ENCODE results near the gene GNG5. TPM values are rescaled to one million over a fixed set of nuclear protein-coding genes. Genes with fewer than 3 reads are reported as not detected.

The GNG5 gene
- total RNA-seq, 1 donor from 2014 or later, result 119 TPM

DNA sequence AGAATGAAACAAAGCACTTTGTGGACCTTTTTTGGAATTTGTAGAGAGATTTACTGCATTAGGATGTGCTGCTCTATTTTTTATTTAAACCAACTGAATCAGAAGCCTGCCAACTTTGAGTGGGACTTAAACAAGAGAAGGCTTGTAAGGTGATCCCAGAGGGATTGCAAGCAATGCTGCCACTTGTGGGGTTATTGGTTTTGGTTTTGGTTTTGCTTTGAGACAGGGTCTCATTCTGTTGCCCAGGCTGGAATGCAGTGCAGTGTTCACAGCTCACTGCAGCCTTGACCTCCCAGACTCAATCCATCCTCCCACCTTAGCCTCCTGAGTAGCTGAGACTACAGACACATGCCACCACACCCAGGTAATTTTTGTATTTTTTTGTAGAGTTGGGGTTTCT, 32.2 kb upstream of the GNG5 start:
- intact Hi-C loops (cut with DNase I), result no loop called here
- DNase-seq, result no peak
- ATAC-seq, result no peak

DNA sequence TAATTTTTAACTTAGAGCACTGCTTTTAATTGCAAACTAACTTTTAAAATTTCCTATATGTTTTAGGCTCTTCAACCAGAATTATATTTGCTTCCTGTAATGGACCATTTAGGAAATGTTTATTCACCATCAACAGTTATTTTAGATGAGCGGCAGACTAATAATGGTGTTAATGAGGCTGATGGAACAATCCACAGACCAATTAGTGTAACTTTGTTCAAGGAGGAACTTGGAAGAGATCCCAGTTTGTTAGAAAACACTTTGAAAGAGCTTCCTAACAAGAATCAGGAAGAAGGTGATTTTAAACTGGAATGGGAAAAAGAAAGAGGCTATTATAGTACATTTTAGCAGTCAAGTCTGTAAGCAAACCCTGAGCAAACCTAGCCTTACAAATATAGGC, 19.4 kb upstream of the GNG5 start:
- H3K4me1 ChIP-seq, result no peaks in the 10 kb centered on the region
- intact Hi-C loops (cut with DNase I), result no loop called here
- TF ChIP-seq, protein P1, sequence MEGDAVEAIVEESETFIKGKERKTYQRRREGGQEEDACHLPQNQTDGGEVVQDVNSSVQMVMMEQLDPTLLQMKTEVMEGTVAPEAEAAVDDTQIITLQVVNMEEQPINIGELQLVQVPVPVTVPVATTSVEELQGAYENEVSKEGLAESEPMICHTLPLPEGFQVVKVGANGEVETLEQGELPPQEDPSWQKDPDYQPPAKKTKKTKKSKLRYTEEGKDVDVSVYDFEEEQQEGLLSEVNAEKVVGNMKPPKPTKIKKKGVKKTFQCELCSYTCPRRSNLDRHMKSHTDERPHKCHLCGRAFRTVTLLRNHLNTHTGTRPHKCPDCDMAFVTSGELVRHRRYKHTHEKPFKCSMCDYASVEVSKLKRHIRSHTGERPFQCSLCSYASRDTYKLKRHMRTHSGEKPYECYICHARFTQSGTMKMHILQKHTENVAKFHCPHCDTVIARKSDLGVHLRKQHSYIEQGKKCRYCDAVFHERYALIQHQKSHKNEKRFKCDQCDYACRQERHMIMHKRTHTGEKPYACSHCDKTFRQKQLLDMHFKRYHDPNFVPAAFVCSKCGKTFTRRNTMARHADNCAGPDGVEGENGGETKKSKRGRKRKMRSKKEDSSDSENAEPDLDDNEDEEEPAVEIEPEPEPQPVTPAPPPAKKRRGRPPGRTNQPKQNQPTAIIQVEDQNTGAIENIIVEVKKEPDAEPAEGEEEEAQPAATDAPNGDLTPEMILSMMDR (IDR thresholded peaks at IDR 0.05), result no peak
- H3K9me3 ChIP-seq, result no peaks in the 10 kb centered on the region
- DNase-seq (no peak), ATAC-seq (no peak)
- H3K27me3 ChIP-seq (ENCODE audit: low read depth), result no peaks in the 10 kb centered on the region
- H3K4me3 ChIP-seq, result no peak overlapping the region
- no peaks in the 10 kb centered on the region for H3K36me3 ChIP-seq
- H3K27ac ChIP-seq, result no peak overlapping the region

More for the DNA sequence above, 32.2 kb upstream of the GNG5 start:
- H3K36me3 ChIP-seq, result peaks cover 10% of the 10 kb centered on the region
- no peak overlapping the region for H3K27ac ChIP-seq
- no peaks in the 10 kb centered on the region for H3K9me3 ChIP-seq
- TF ChIP-seq, protein P1 (IDR thresholded peaks at IDR 0.05), result no peak
- H3K27me3 ChIP-seq (ENCODE audit: low read depth), result no peaks in the 10 kb centered on the region
- H3K4me1 ChIP-seq, result no peaks in the 10 kb centered on the region
- no peak overlapping the region for H3K4me3 ChIP-seq

DNA sequence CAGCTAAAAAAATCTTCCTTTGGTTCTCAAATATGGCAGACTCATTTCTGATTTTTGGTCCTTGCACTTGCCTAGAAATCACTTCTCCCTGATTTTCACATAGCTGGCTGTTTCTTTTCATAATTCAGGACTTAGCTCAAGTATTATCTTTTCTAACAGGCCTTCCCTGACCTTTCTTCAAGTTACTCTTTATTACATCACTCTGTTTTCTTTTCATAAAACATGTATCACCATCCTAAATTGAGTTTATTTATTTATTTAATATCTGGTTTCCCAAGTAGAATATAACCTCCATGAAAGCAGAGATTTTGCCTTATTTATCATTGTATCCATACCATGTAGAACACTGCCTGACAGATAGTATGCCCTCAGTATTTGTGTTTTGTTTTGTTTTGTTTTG, 18.2 kb upstream of the GNG5 start:
- H3K9me3 ChIP-seq, result no peaks in the 10 kb centered on the region
- DNase-seq (no peak), ATAC-seq (no peak)
- intact Hi-C loops (cut with DNase I), result no loop called here
- no peaks in the 10 kb centered on the region for H3K27me3 ChIP-seq (ENCODE audit: low read depth)
- H3K4me1 ChIP-seq, result no peaks in the 10 kb centered on the region
- H3K27ac ChIP-seq, result no peak overlapping the region
- H3K4me3 ChIP-seq, result no peak overlapping the region
- H3K36me3 ChIP-seq, result no peaks in the 10 kb centered on the region
- TF ChIP-seq, protein P1 (IDR thresholded peaks at IDR 0.05), result no peak

DNA sequence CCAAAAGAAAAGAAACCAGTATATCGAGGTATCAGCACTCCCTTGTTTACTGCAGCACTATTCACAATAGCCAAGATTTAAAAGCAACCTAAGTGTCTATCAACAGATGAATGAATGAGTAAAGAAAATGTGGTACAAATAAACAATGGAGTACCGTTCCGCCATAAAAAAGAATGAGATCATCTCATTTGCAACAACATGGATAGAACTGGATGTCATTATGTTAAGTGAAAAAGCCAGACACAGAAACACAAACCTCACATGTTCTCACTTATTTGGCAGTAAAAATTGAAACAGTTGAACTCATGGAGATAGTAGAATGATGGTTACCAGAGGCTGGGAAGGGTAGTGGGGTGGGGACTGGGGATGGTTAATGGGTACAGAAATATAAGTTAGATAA, 4.3 kb upstream of the GNG5 start:
- no peak overlapping the region for H3K27ac ChIP-seq
- TF ChIP-seq, protein P1 (IDR thresholded peaks at IDR 0.05), result no peak
- intact Hi-C loops (cut with DNase I), result no loop called here
- H3K27me3 ChIP-seq (ENCODE audit: low read depth), result no peaks in the 10 kb centered on the region
- no peak overlapping the region for H3K4me3 ChIP-seq
- H3K9me3 ChIP-seq, result peaks cover 8% of the 10 kb centered on the region
- DNase-seq, result no peak
- no peaks in the 10 kb centered on the region for H3K36me3 ChIP-seq
- ATAC-seq, result no peak
- peaks cover 8% of the 10 kb centered on the region for H3K4me1 ChIP-seq

DNA sequence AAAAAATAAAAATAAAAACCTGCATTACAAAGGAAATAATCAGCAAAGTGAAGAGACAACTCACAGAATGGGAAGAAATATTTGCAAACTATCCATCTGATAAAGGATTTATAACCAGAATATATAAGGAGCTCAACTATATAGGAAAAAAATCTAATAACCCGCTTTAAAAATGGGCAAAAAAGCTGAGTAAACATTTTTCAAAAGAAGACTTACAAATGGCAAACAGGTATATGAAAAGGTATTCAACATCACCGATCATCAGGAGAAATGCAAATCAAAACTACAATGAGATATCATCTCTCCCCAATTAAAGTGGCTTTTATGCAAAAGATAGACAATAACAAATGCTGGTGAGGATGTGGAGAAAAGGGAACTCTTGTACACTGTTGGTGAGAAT, 3.8 kb upstream of the GNG5 start:
- Histone ChIP-seq H3K36me3 (no peaks in the 10 kb centered on the region), H3K4me1 (peaks cover 8% of the 10 kb centered on the region), H3K27ac (no peak overlapping the region), H3K4me3 (no peak overlapping the region), H3K27me3 (ENCODE audit: low read depth) (no peaks in the 10 kb centered on the region), H3K9me3 (peaks cover 8% of the 10 kb centered on the region)
- ATAC-seq (no peak), DNase-seq (no peak)
- intact Hi-C loops (cut with DNase I), result no loop called here
- TF ChIP-seq, protein P1 (IDR thresholded peaks at IDR 0.05), result no peak

DNA sequence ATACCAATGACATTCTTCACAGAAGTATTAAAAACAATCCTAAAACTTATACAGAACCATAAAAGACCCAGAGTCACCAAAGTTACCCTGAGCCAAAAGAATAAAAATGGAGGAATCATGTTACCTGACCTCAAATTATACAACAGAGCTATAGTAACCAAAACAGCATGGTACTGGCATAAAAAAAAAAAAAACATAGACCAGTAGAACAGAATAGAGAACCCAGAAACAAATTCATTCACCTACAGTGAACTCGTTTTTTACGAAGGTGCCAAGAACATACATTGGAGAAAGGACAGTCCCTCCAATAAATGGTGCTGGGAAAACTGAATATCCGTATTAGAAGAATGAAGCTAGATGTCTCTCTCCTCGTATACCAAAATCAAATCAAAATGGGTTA, 2.6 kb upstream of the GNG5 start:
- DNase-seq (no peak), ATAC-seq (no peak)
- Histone ChIP-seq H3K4me1 (peaks cover 18% of the 10 kb centered on the region), H3K27ac (no peak overlapping the region), H3K4me3 (no peak overlapping the region), H3K36me3 (no peaks in the 10 kb centered on the region), H3K9me3 (peaks cover 8% of the 10 kb centered on the region), H3K27me3 (ENCODE audit: low read depth) (no peaks in the 10 kb centered on the region)
- intact Hi-C loops (cut with DNase I), result no loop called here
- TF ChIP-seq, protein P1 (IDR thresholded peaks at IDR 0.05), result no peak
